Measurements from ENCODE around the gene FZD10.

FZD10 gene

DNA sequence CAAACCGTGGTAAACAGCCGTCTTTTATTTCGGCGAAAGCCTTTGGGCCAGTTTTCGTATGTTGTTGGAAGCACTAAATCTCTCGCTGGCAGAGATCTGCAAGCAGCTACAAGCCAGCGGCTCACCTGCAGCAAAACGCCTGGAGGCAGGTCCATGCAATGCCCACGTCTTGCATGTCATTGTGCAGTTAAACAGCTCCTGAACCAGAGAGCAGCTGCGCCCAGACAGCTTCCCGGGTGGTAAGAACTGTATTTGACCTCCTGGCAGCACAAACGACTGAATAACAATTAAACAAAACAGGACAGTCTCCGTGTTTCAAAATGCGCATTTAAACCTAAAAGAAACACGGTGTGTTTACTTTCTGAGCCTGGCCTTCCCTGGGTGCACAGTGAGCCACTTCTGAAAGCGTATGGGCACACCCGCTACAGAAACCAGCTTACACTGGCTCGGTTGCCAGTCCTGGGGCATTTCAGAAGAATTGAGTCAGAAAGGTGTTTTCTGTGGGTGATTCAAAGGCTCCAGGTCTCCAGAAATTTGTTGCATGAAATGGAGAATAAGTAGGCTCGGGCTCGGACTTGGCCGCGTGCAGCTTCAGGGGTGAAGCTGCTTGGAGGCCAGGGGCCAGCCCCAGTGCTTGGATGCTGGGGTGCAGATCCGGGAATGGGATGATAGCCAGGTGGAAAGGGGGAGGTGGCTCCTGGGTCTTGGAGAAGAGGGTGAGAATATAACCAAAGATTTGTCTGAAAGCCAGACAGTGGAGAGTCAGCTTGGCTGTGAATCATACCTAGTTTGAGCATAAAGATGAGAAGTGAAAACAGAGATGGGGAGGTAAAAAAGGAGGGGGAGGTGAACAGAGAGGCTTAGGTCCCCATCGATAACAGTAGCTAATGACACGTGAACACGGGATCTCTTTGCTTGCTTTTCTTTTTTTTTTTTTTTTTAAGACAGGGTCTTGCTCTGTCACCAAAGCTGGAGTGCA, 24.9 kb upstream of the FZD10 start:
- no peaks in the 10 kb centered on the region for H3K27me3 ChIP-seq (ENCODE audit: insufficient read depth, poor library complexity, severe bottlenecking)
- H3K27ac ChIP-seq (replicated peaks), result no peak overlapping the region
- no peak overlapping the region for H3K4me3 ChIP-seq (replicated peaks; ENCODE audit: insufficient read depth, low read length)
- no peak for DNase-seq (ENCODE audit: low read depth in 1 of 2, low spot score in 1 of 2)
- TF ChIP-seq GABPA (IDR thresholded peaks at IDR 0.05; ENCODE audit: low read depth), result no peak
- TF ChIP-seq SPI1 (IDR thresholded peaks at IDR 0.05; ENCODE audit: borderline replicate concordance, low read depth), result no peak
- TF ChIP-seq, protein P1, sequence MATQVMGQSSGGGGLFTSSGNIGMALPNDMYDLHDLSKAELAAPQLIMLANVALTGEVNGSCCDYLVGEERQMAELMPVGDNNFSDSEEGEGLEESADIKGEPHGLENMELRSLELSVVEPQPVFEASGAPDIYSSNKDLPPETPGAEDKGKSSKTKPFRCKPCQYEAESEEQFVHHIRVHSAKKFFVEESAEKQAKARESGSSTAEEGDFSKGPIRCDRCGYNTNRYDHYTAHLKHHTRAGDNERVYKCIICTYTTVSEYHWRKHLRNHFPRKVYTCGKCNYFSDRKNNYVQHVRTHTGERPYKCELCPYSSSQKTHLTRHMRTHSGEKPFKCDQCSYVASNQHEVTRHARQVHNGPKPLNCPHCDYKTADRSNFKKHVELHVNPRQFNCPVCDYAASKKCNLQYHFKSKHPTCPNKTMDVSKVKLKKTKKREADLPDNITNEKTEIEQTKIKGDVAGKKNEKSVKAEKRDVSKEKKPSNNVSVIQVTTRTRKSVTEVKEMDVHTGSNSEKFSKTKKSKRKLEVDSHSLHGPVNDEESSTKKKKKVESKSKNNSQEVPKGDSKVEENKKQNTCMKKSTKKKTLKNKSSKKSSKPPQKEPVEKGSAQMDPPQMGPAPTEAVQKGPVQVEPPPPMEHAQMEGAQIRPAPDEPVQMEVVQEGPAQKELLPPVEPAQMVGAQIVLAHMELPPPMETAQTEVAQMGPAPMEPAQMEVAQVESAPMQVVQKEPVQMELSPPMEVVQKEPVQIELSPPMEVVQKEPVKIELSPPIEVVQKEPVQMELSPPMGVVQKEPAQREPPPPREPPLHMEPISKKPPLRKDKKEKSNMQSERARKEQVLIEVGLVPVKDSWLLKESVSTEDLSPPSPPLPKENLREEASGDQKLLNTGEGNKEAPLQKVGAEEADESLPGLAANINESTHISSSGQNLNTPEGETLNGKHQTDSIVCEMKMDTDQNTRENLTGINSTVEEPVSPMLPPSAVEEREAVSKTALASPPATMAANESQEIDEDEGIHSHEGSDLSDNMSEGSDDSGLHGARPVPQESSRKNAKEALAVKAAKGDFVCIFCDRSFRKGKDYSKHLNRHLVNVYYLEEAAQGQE (IDR thresholded peaks at IDR 0.05; ENCODE audit: insufficient replicate concordance, low read depth), result no peak
- TF ChIP-seq CTCF (IDR thresholded peaks at IDR 0.05; ENCODE audit: insufficient read depth, low read length), result no peak
- no peak for TF ChIP-seq POLR2AphosphoS5 (IDR thresholded peaks at IDR 0.05; ENCODE audit: low read depth)

DNA sequence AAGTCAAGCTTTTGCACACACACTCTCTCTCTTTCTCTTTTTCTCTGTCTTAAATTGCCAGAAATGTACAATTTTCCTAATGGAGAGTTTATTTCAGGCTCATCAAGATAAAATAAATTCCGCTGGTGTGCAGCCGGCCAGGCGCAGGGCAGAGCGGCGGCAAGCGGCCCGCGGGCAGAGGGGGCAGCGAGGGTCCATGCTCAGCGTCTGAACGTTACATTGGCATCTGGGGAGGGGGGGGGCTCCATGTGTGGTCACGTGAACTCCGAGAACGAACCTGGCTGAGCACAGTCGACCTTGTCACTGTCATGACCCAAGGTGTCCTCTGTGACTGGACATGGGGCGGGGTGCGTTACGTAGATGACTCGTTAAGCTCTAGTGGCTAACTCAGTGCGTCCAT, 23.8 kb upstream of the FZD10 start:
- Histone ChIP-seq H3K27ac (replicated peaks) (no peak overlapping the region), H3K4me3 (replicated peaks; ENCODE audit: insufficient read depth, low read length) (no peak overlapping the region), H3K27me3 (ENCODE audit: insufficient read depth, poor library complexity, severe bottlenecking) (no peaks in the 10 kb centered on the region)
- TF ChIP-seq POLR2AphosphoS5 (IDR thresholded peaks at IDR 0.05; ENCODE audit: low read depth) (no peak), GABPA (IDR thresholded peaks at IDR 0.05; ENCODE audit: low read depth) (no peak), SPI1 (IDR thresholded peaks at IDR 0.05; ENCODE audit: borderline replicate concordance, low read depth) (no peak), CTCF (IDR thresholded peaks at IDR 0.05; ENCODE audit: insufficient read depth, low read length) (no peak)
- TF ChIP-seq, protein P1 (IDR thresholded peaks at IDR 0.05; ENCODE audit: insufficient replicate concordance, low read depth), result no peak
- DNase-seq (ENCODE audit: low read depth in 1 of 2, low spot score in 1 of 2), result no peak

DNA sequence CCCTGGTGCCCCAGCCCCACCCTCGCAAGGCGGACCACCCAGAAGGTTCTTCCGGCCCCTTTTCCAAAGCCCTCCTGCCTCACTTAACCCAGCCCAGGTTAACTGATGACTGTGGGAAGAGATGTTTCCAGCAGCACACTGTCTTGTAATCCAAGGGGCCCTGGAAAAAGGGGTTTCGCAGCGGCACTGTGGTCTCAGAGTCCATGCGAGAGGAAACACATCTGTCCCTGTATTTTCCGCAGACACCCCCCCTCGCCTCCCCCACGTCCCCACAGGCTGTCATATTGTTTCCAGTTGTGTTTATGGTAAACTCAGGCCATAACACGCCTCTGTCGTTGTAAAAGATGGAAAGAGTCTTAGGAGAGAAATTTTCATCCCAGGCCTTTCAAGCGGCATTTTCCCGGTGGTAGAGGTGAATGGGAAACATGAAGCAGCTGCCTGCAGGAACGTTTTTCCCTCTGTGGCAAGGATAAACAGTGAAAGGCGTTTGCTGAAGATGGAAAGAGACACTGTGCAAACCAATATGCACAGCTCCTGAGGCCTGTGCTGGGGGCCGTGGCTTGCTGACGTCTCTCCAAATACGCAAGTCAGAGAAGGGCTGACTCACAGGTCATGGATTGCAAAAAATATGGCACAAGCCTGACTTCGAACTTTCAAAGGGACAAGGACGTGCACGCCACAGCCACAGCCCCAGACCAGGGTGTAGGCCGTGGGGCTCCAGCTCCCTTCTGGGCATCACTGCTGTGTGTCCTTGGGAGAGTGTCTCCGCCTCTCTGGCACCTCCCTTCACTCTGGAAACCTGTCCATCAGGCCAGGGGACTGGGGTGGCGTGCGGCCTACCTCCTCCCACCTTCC, 22.5 kb upstream of the FZD10 start:
- no peak overlapping the region for H3K27ac ChIP-seq (replicated peaks)
- no peak for DNase-seq (ENCODE audit: low read depth in 1 of 2, low spot score in 1 of 2)

More for the DNA sequence above, 22.5 kb upstream of the FZD10 start:
- H3K4me3 ChIP-seq (replicated peaks; ENCODE audit: insufficient read depth, low read length), result no peak overlapping the region
- H3K27me3 ChIP-seq (ENCODE audit: insufficient read depth, poor library complexity, severe bottlenecking), result no peaks in the 10 kb centered on the region
- TF ChIP-seq, protein P1 (IDR thresholded peaks at IDR 0.05; ENCODE audit: insufficient replicate concordance, low read depth), result no peak
- TF ChIP-seq CTCF (IDR thresholded peaks at IDR 0.05; ENCODE audit: insufficient read depth, low read length) (no peak), POLR2AphosphoS5 (IDR thresholded peaks at IDR 0.05; ENCODE audit: low read depth) (no peak), SPI1 (IDR thresholded peaks at IDR 0.05; ENCODE audit: borderline replicate concordance, low read depth) (no peak), GABPA (IDR thresholded peaks at IDR 0.05; ENCODE audit: low read depth) (no peak)

All from HL-60 (cell line).